ENCODE results near the gene INPP5J.

DNA sequence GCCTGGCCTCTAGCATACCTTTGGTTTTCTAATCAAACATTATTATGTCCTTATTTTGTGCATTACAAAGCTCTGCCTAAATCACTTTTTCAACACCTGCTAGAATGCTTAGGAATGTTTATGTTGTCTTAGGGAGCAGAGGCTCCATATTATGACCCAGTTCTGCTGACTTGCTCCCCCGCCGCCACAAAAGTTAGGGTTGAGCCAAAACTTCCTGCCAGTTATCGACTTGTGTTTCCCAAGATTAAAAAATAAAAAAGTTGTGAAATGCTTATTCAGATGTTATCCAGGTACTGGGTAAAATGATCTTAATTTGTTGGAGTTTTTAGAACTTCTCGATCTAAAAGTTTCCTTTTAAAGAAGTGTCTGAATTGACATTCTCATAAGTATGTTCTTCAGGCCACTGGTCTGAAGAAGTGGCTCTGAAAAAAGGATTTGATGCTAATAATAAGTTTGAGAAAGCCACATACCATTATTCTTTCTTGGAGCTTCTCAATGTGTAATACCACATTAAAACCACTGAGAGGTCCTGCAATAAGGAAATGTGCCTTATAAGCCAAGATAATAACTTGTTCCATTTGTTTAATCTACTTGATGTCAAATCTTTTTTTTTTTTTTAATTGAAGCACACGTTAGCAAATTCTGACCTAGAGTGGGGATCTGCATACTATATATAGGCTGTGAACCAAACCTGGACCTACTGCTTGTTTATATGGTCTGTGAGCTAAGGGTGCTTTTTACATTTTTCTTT is 39.4 kb downstream of the INPP5J start:
- TF ChIP-seq, protein P1, sequence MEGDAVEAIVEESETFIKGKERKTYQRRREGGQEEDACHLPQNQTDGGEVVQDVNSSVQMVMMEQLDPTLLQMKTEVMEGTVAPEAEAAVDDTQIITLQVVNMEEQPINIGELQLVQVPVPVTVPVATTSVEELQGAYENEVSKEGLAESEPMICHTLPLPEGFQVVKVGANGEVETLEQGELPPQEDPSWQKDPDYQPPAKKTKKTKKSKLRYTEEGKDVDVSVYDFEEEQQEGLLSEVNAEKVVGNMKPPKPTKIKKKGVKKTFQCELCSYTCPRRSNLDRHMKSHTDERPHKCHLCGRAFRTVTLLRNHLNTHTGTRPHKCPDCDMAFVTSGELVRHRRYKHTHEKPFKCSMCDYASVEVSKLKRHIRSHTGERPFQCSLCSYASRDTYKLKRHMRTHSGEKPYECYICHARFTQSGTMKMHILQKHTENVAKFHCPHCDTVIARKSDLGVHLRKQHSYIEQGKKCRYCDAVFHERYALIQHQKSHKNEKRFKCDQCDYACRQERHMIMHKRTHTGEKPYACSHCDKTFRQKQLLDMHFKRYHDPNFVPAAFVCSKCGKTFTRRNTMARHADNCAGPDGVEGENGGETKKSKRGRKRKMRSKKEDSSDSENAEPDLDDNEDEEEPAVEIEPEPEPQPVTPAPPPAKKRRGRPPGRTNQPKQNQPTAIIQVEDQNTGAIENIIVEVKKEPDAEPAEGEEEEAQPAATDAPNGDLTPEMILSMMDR (conservative IDR thresholded peaks at IDR 0.05 in 1 of 2, IDR thresholded peaks at IDR 0.05 in 1 of 2; ENCODE audit: extremely low read depth in 1 of 2, insufficient read depth in 1 of 2, low read depth in 1 of 2, low read length in 2 of 2) = peak; percentile 19 to 29
- no peak for TF ChIP-seq EZH2 (IDR thresholded peaks at IDR 0.05; ENCODE audit: borderline replicate concordance, low read length)

Measured in mammary epithelial cell (primary cell).